Nucleus accumbens (tissue), 56 donors: Measurements from ENCODE around the gene CACNA1C.

Experiments
- DNase-seq, 56 donors: peaks; one replicate each; lab custom pipeline; 2025; lab: John Stamatoyannopoulos, UW

The CACNA1C gene

GRCh38 chr12:2332236-2332635 is 279.4 kb downstream of the CACNA1C start:
- DNase-seq, result no peak

GRCh38 chr12:2332947-2333346 is 280.2 kb downstream of the CACNA1C start:
- no peak for DNase-seq

GRCh38 chr12:2333491-2334195 is 280.9 kb downstream of the CACNA1C start:
- no peak for DNase-seq

DNA sequence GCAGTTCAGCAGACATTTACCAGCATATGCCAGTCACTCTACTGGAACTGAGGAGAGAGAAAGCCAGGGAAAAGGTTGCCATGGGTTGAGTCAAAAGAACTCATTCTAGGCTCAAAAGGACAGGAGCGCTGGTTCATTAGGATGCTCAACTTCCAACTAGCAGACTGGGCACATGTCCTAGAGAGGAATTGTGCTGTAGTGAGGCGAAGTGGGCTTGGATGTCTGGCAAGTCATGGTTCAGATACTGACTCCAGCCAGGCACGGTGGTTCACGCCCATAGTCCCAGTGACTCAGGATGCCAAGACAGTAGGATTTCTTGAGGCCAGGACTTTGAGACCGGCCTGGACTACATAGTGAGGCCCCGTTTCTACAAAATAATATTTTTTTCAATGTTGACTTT is 281.5 kb downstream of the CACNA1C start:
- DNase-seq, result peak in 3 of 56 donors; percentile 14 to 40 (median 19)

DNA sequence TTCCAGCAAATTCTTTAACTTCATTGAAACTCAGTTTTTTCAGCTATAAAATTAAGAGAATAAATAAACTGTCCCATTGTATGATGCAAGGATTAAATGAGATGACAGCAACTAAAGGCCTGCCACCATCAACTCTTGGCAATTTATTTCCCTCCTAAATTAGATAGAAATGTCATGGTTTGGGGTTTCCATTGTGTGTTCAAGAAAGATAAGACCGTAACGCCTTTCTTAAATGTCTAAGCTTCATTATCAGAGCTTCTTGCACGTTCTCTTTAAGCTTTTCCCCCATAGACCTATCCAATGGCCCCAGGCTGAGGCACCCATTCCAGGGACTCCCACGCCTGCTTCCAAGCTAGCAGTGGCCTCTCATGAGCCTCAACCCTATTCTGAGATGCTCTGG is 281.9 kb downstream of the CACNA1C start:
- DNase-seq, result no peak

DNA sequence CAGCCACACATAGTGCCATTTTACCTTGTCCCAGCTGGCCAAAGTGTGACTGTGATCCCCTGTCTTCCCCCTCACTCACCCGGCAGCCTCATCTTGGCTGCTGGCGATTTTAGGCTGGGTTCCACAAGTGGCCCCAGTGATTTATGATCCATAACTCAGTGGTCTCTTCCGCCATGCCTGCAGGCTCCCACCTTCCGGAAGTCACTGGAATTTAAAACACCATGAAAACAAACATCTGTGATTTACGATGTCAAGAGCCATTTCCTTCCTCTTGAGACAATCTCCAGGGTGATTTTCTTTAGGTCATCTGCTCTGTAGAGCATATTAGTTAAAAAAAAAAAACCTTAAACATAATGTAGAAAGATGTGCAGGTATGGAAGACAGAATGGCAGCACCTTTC is 282.3 kb downstream of the CACNA1C start:
- no peak for DNase-seq

DNA sequence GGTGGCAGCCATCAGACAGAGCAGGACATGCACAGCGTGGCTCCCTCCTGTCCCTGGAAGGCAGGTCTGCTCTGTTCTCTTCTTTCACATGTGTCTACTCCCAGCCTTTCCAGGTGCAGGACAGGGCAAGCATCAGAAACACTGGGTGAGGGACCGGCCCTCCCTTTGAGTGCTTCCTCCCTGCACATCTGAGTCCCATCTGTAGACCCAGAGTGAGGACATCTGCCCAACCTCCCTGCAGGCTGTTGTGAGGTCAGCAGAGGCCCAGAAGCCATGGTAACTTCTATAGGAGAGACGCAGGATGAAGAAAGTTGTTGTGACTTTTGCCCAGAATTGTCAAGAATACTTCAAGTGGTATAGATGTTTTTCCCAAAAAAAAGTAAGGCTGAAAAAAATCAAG is 282.7 kb downstream of the CACNA1C start:
- DNase-seq, result no peak

DNA sequence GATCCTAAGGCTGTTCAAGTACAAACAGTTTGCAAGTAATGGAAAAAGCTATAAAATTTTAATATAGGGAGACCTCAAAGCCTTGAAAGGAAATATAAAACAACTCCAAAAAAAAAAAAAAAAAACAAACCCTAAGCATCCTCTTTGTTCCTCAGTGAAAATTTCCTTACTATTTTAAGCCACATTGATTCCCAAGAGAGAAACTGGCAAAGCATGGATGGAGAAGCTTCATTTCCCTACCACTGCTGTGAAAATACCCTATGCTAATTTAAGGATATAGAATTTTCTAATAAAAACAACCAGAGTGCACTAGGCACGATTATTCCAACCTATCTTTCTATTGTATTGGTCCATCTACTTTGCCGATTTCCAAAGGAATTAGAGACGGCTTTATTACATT is 283.1 kb downstream of the CACNA1C start:
- DNase-seq, result no peak

GRCh38 chr12:2336409-2336829 is 283.6 kb downstream of the CACNA1C start:
- no peak for DNase-seq

- DNase-seq, result no peak
Measured at GRCh38 chr12:2337031-2338010, 284.5 kb downstream of the CACNA1C start.

DNA sequence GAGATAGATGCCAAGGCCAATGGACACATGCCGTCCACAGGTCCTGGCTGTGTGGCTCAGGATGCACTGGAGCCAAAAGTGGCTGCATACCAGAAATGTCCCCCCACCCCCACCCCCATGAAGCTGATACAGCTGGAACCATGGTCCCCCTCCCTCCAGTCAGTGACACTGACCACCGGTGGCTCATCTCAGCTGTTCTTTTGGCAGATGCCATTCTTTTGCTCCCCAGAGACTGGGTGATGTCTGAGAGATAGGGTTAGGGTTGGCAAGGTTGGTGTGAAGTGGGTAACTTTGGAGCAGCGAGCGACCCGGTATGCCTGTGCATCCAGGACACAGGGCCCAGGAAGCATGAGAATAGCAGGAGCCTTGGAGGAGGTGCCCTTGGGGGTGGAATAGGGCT is 285.6 kb downstream of the CACNA1C start:
- DNase-seq, result no peak

- DNase-seq, result no peak
Measured at GRCh38 chr12:2338991-2339431, 286.2 kb downstream of the CACNA1C start.

DNA sequence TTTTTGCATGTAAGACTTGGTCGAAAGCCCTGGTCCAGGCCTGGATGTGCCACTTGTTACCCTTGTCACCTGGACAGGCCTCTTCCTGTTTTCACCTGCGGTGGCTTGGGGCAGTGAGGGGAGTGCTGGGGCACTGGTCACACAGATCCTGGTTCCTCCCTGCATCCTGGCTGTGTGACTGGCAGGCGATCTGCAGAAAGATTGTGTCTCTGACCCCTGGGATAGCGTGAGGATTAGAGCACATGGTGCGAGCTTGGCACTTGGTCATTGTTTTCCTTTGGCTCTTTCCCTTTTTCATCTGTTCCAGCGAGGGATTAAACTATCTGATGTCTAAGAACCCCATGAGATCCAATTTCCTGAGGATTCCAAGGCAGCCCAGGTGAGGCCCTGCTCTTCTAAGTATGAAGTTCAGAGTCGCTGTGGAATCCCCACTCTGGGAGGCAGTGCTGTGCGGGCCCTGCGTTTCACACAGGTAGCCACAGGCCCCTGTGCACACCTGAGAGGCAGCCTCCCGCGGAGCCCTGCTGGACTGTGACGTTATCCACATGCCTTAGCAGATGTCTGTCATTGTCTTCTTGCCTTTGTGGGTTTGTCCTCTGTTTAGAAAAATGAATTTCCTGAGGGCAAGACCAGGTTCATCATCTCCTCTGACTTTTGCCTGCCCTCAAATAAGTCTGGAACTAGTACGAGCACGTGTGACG is 288.4 kb downstream of the CACNA1C start:
- DNase-seq, result no peak

DNA sequence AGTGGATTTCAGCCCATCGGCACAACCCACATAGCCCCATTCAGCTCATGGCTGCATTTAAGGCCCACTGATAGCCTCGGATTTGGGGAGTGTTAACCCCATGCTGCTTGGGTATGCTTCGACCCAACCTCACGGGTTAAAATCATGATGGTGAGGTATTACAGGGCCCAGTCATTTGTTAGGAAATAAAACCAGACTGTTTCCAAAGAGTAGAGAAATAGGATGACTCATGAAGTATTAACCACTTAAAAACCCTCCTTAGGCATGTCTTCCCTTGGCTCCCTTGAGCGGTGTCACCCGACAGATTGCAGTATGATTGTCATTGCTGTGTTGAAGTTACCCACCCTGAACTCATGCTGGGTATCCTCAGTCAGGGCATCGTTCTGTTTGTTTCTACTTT is 289.1 kb downstream of the CACNA1C start:
- DNase-seq, result no peak

- no peak for DNase-seq
Measured at GRCh38 chr12:2343681-2344080, 290.9 kb downstream of the CACNA1C start.

DNA sequence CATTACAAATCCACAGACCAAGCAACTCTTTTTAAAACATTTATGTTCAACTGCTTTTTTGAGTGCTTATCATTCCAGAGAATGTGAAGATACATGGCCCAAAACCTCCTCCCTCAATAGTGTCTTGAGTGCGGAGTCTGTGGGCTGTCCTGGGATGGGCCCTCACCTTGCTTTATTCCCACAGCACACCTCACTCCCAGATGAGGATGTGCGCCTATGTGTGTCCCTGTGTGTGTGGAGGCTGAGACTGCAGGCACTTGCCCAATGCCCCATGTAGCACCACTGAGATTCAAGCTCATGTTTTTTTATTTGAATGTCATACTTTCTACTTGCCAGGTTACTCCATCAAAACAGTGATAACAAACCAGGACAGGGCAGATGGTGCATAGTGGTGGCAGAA is 291.7 kb downstream of the CACNA1C start:
- no peak for DNase-seq

GRCh38 chr12:2344885-2345284 is 292.1 kb downstream of the CACNA1C start:
- DNase-seq, result no peak

DNA sequence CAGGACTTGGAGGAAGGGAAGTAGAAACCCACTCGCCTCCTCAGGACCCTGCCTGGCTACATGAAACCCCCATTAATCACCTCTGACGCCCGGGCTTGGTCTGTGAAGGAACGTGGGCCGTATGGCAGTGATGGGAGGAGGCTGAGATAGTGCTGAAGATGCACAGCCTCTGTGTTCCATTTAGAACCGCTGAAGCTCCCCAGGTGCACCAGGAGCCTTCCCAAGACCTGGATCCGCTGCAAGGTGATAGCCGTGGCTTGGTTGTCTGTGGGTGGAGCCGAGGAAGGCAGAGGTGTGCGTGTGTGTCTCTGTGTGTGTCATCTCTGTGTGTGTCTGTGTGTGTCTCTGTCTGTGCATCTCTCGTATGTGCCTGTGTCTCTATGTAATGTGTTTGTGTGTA is 293.1 kb downstream of the CACNA1C start:
- no peak for DNase-seq

- no peak for DNase-seq
Measured at GRCh38 chr12:2346416-2346815, 293.6 kb downstream of the CACNA1C start.

DNA sequence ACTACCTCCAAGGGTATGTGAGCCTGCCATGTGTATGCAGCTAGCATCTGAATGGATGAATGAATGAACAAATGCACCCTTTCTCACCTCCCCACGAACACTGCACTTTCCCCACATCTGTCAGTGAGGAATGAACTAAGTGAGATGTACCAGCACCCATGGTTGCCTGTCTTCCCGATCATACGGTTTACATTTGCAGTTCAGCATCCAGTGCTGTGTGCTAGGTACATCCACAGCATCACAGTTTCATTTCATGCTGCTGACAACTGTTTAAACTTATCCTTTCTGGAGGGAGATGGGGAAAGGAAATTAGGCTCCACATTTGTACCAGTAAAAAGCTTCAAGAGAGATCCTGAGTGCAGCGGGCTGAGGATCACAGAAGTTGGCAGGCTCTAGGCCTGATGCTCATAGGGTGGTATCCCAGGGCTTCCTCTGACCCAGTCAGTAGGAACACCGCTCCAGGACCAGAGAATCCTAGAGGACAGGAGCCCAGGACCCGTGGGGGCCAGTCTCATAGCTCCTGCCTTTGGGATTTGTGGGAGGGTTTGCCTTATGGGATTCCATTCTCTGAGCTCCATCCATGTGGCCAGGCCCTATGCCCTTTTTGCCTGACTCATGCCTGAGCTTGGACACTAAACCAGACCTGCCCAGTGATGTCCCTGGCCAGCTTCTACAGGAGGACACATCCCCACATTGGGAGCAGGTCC is 294.5 kb downstream of the CACNA1C start:
- no peak for DNase-seq
